H1 (cell line): ENCODE measurements around the gene CHI3L1. TPM values are rescaled to one million over a fixed set of nuclear protein-coding genes. Genes with fewer than 3 reads are reported as not detected.

Experiments used
- BCL11A ChIP-seq, 2 experiments: IDR thresholded peaks; one replicate each; pipeline ENCODE4 v1.6.1; 2011; ENCODE audit warnings: low read depth in 2 of 2, low read length in 2 of 2, mild to moderate bottlenecking in 2 of 2
- GTF2F1 ChIP-seq: IDR thresholded peaks from 2 replicates; pipeline ENCODE4 v1.6.1; 2012; ENCODE audit warnings: low read depth, low read length, improper control_type of control experiment, borderline replicate concordance
- HDAC2 ChIP-seq, 2 experiments: fragments of 300-600 bp in 1 of 2; sonication (generic) in 1 of 2; IDR thresholded peaks; 2 replicates each; pipeline ENCODE4 v1.6.1; 2011 to 2012; ENCODE audit warnings: low read depth in 2 of 2, low read length in 2 of 2, mild to moderate bottlenecking in 2 of 2, moderate library complexity in 2 of 2, borderline replicate concordance in 1 of 2, inconsistent platforms in 1 of 2
- POLR2AphosphoS5 ChIP-seq: IDR thresholded peaks from 2 replicates; pipeline ENCODE4 v1.6.1; 2011; ENCODE audit warnings: low read depth, low read length
- RFX5 ChIP-seq: IDR thresholded peaks from 2 replicates; pipeline ENCODE4 v1.6.1; 2011; ENCODE audit warnings: low read depth, low read length, improper control_type of control experiment, borderline replicate concordance
- TBP ChIP-seq: IDR thresholded peaks from 2 replicates; pipeline ENCODE4 v1.6.1; 2011; ENCODE audit warnings: low read depth, low read length, improper control_type of control experiment
- ZNF274 ChIP-seq: IDR thresholded peaks from 2 replicates; pipeline ENCODE4 v1.7.0; 2012; ENCODE audit warnings: low read length, borderline replicate concordance; ENCODE audit errors: extremely low read depth
- polyA plus RNA-seq, 7 experiments: library from polyadenylated mRNA; depleted of rRNA in 3 of 7; stranded (reverse) in 5 of 7; unstranded in 2 of 7; fragments of >200 nt in 5 of 7; fragments of 200-250 nt in 2 of 7; gene quantifications; 1 replicate in 5 of 7; 2 replicates in 1 of 7; 4 replicates in 1 of 7; pipeline versions ENCODE4 v1.2.1 to v1.2.3, GENCODE V29; 2011 to 2013; ENCODE audit warnings: missing spikeins in 2 of 7, mixed read lengths in 2 of 7
- total RNA-seq: library from RNA; stranded (reverse); fragmentation: NEBNext Ultra II Directional; extraction: Animal tissue kit (Norgen Biotek cat#: 25700); gene quantifications from 2 replicates; pipeline ENCODE4 v1.2.1, GENCODE V29; 2021

CHI3L1 gene
- total and polyA plus RNA-seq, 2 of the 8 experiments (the other 6 are each of a cell fraction or from before 2014, with no cell fraction given): 1.0 TPM; not detected in 1

DNA sequence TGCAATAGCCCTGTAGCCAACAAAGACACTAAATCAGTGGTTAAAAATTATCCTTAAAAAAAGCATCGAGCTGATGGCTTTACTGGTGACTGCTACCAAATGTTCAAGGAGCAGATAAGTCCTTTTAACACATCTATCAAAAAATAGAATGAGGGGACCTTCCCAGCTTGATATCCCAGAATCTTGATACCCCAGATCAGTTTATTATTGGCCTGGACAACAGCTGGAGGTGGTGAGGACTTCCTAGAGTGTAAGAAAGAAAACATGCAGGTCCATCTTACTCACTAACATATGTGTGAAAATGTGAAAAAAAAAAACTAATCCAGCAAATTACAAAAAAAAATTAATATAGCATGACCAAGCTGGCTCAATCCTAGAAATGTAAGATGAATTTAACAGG is 21.7 kb upstream of the CHI3L1 start (continued):
- TF ChIP-seq POLR2AphosphoS5 (no peak), RFX5 (no peak), HDAC2 (IDR thresholded peaks at IDR 0.05; ENCODE audit: borderline replicate concordance in 1 of 2, low read depth in 2 of 2, low read length in 2 of 2) (no peak), TBP (no peak), BCL11A (IDR thresholded peaks at IDR 0.05; ENCODE audit: low read depth in 2 of 2, low read length in 2 of 2) (no peak), ZNF274 (no peak), GTF2F1 (no peak)
